Neural crest cell (in vitro differentiated cells): ENCODE measurements around the gene SCGB3A2. TPM values are rescaled to one million over a fixed set of nuclear protein-coding genes. Genes with fewer than 3 reads are reported as not detected.

Experiments used
- DNase-seq: peaks from one replicate; pipeline ENCODE4 v3.0.0; 2021; ENCODE audit warnings: low read depth, mixed read lengths, low spot score
- H3K27ac Mint-ChIP-seq: one replicate; pipeline ENCODE4 v1.8.0; 2021; ENCODE audit warnings: mild to moderate bottlenecking, mixed read lengths; ENCODE audit not compliant: unreplicated experiment
- H3K27me3 Mint-ChIP-seq: 2 replicates; pipeline ENCODE4 v1.8.0; 2021; ENCODE audit warnings: low read depth, mild to moderate bottlenecking, mixed read lengths
- H3K36me3 Mint-ChIP-seq: 2 replicates; pipeline ENCODE4 v1.8.0; 2021; ENCODE audit warnings: low read depth, mild to moderate bottlenecking, mixed read lengths
- H3K4me1 Mint-ChIP-seq: 2 replicates; pipeline ENCODE4 v1.8.0; 2021; ENCODE audit warnings: mixed read lengths
- H3K4me3 Mint-ChIP-seq: one replicate; pipeline ENCODE4 v1.8.0; 2021; ENCODE audit warnings: mild to moderate bottlenecking, mixed read lengths
- H3K9me3 Mint-ChIP-seq: 2 replicates; pipeline ENCODE4 v1.8.0; 2021; ENCODE audit warnings: mixed read lengths
- CTCF ChIP-seq: fragments of 200-600 bp; sonication (generic); conservative IDR thresholded peaks from 2 replicates; pipeline ENCODE4 v1.5.0; 2021; ENCODE audit warnings: antibody characterized with exemption, mild to moderate bottlenecking
- total RNA-seq: library from RNA; stranded (reverse); gene quantifications from 2 replicates; pipeline ENCODE4 v1.2.1, GENCODE V29; 2021

The SCGB3A2 gene
- total RNA-seq, 1 donor from 2014 or later, result not detected

- H3K27ac Mint-ChIP-seq, result no peak overlapping the region
- TF ChIP-seq CTCF, result no peak
- no peaks in the 10 kb centered on the region for H3K4me1 Mint-ChIP-seq
- H3K4me3 Mint-ChIP-seq, result no peak overlapping the region
- H3K36me3 Mint-ChIP-seq, result no peaks in the 10 kb centered on the region
- DNase-seq, result no peak
- peaks cover 3% of the 10 kb centered on the region for H3K27me3 Mint-ChIP-seq
- no peaks in the 10 kb centered on the region for H3K9me3 Mint-ChIP-seq
These were observed 21.7 kb upstream of the SCGB3A2 start for GRCh38 chr5:147856801-147857200.

GRCh38 chr5:147857302-147858129, 21.0 kb upstream of the SCGB3A2 start:
- Mint-ChIP-seq H3K9me3 (no peaks in the 10 kb centered on the region), H3K27me3 (peaks cover 3% of the 10 kb centered on the region), H3K27ac (no peak overlapping the region), H3K36me3 (no peaks in the 10 kb centered on the region), H3K4me3 (no peak overlapping the region), H3K4me1 (no peaks in the 10 kb centered on the region)
- peak; percentile 89 for TF ChIP-seq CTCF
- DNase-seq, result peak; percentile 75

GRCh38 chr5:147858565-147858964, 19.9 kb upstream of the SCGB3A2 start:
- no peak overlapping the region for H3K27ac Mint-ChIP-seq
- no peaks in the 10 kb centered on the region for H3K9me3 Mint-ChIP-seq
- H3K4me1 Mint-ChIP-seq, result no peaks in the 10 kb centered on the region

GRCh38 chr5:147859962-147860640, 18.4 kb upstream of the SCGB3A2 start:
- no peaks in the 10 kb centered on the region for H3K4me1 Mint-ChIP-seq
- H3K27me3 Mint-ChIP-seq, result no peaks in the 10 kb centered on the region
- no peaks in the 10 kb centered on the region for H3K9me3 Mint-ChIP-seq
- peak overlapping the region; percentile 6 for H3K27ac Mint-ChIP-seq
- no peaks in the 10 kb centered on the region for H3K36me3 Mint-ChIP-seq
- no peak for TF ChIP-seq CTCF
- no peak for DNase-seq
- no peak overlapping the region for H3K4me3 Mint-ChIP-seq

More at GRCh38 chr5:147858565-147858964, 19.9 kb upstream of the SCGB3A2 start:
- DNase-seq, result no peak
- Mint-ChIP-seq H3K27me3 (peaks cover 3% of the 10 kb centered on the region), H3K36me3 (no peaks in the 10 kb centered on the region), H3K4me3 (no peak overlapping the region)
- TF ChIP-seq CTCF, result no peak

GRCh38 chr5:147860641-147861025, 17.9 kb upstream of the SCGB3A2 start:
- DNase-seq, result no peak
- Mint-ChIP-seq H3K27me3 (no peaks in the 10 kb centered on the region), H3K4me3 (no peak overlapping the region), H3K27ac (no peak overlapping the region), H3K9me3 (no peaks in the 10 kb centered on the region), H3K4me1 (no peaks in the 10 kb centered on the region), H3K36me3 (no peaks in the 10 kb centered on the region)
- no peak for TF ChIP-seq CTCF
